ENCODE measurements around the gene FCER1A. TPM values are rescaled to one million over a fixed set of nuclear protein-coding genes. Genes with fewer than 3 reads are reported as not detected.

Gene FCER1A
- total RNA-seq = 10 to 100 TPM in 2 of 4 donors, 1 to 10 TPM in 1, not detected in 1; 4.7 to 21.4 (median 11.9) TPM

DNA sequence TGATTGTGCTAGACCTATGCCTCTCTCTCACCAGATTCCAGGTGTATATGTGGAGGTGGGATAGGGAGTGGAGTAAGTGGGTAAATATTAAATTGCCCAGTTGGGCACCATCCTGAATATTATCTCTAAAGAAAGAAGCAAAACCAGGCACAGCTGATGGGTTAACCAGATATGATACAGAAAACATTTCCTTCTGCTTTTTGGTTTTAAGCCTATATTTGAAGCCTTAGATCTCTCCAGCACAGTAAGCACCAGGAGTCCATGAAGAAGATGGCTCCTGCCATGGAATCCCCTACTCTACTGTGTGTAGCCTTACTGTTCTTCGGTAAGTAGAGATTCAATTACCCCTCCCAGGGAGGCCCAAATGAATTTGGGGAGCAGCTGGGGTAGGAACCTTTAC is at the start of gene FCER1A:
Gene FCER1A, plus strand, starts transcription at position 242 of the 400 bp plus-strand sequence. Its CDS starts 29 bp downstream, at position 271.
- no peak within 1 kb of the TSS for H3K4me3 ChIP-seq
- TF ChIP-seq POLR2A (IDR thresholded peaks at IDR 0.05) = no peak
- TF ChIP-seq, protein P1, sequence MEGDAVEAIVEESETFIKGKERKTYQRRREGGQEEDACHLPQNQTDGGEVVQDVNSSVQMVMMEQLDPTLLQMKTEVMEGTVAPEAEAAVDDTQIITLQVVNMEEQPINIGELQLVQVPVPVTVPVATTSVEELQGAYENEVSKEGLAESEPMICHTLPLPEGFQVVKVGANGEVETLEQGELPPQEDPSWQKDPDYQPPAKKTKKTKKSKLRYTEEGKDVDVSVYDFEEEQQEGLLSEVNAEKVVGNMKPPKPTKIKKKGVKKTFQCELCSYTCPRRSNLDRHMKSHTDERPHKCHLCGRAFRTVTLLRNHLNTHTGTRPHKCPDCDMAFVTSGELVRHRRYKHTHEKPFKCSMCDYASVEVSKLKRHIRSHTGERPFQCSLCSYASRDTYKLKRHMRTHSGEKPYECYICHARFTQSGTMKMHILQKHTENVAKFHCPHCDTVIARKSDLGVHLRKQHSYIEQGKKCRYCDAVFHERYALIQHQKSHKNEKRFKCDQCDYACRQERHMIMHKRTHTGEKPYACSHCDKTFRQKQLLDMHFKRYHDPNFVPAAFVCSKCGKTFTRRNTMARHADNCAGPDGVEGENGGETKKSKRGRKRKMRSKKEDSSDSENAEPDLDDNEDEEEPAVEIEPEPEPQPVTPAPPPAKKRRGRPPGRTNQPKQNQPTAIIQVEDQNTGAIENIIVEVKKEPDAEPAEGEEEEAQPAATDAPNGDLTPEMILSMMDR (IDR thresholded peaks at IDR 0.05) = no peak
- no peaks in the 10 kb centered on the region for H3K27me3 ChIP-seq
- H3K9me3 ChIP-seq = no peaks in the 10 kb centered on the region
- DNase-seq = no peak
- intact Hi-C loops (cut with DNase I) = no loop called here
- no peak within 1 kb of the TSS for H3K27ac ChIP-seq
- H3K4me1 ChIP-seq = no peaks in the 10 kb centered on the region
- H3K36me3 ChIP-seq = no peaks in the 10 kb centered on the region
- 70 to 100% methylated on average over 1 of the region's 1 CpG for WGBS, 2 donors

DNA sequence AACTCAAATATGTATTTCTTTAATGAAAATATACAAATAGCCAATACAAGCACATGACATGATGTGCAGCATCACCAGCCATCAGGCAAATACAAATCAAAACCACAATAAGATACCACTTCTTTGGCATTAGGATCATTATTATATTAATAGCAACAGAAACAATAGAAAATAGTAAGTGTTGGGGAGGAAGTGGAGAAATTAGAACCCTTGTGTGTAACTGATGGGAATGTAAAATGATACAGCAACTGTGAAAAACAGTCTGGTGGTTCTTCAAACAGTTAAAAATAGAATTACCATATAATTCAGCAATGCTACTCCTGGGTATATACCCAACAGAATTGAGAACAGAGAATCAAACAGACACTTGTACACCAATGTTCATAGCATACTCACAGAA is 40.8 kb upstream of the FCER1A start:
- Histone ChIP-seq H3K9me3 (no peaks in the 10 kb centered on the region), H3K4me1 (peaks cover 0 to 17% (median 3%) of the 10 kb centered on the region in 3 donors), H3K27ac (peak overlapping the region in 1 of 4 donors; percentile 35), H3K27me3 (no peaks in the 10 kb centered on the region), H3K36me3 (no peaks in the 10 kb centered on the region), H3K4me3 (no peak overlapping the region)
- TF ChIP-seq, protein P1 (IDR thresholded peaks at IDR 0.05) = no peak
- TF ChIP-seq POLR2A (IDR thresholded peaks at IDR 0.05) = no peak
- DNase-seq = no peak
- intact Hi-C loops (cut with DNase I) = no loop called here

DNA sequence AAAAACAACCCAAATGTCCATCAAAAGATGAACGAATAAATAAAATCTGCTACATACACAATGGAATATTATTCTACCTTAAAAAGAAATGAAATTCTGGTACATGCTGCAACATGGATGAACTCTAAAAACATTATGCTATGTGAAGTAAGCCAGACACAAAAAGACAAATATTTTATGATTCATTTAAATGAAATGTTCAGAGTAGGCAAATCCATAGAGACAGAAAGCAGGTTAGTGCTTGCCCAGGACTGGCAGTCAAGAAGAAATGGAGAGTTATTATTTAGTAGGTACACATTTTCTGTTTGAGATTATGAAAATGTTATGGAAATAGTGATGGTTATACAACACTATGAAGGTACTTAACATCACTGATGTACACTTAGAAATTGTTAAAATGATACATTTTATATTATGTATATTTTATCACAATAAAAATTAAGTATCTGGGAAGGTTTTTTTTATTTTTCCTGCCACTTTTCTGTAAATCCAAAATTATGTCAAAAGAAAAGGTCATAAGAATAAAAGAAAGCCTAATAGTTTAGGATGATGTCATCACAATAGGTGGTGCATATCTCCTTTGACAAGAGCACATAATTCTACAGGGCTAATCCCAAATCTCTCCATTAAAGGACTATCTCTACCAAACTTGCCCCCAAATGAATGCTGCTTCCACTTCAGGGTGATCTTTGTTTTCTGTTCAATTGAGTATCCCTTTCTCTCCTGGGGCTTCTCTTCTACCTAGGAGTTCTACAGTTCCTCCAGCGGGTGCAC is 40.2 kb upstream of the FCER1A start:
- no peak for DNase-seq
- 65 to 74% methylated on average over 2 of the region's 2 CpGs for whole genome bisulfite sequencing, 2 donors
- Histone ChIP-seq H3K36me3 (no peaks in the 10 kb centered on the region), H3K9me3 (no peaks in the 10 kb centered on the region), H3K27ac (peak overlapping the region in 3 of 4 donors; percentile 14 to 50 (median 35)), H3K27me3 (no peaks in the 10 kb centered on the region), H3K4me1 (peaks cover 0 to 17% (median 3%) of the 10 kb centered on the region in 3 donors), H3K4me3 (no peak overlapping the region)
- intact Hi-C loops (cut with DNase I) = no loop called here
- TF ChIP-seq, protein P1 (IDR thresholded peaks at IDR 0.05) = no peak
- TF ChIP-seq POLR2A (IDR thresholded peaks at IDR 0.05) = no peak

DNA sequence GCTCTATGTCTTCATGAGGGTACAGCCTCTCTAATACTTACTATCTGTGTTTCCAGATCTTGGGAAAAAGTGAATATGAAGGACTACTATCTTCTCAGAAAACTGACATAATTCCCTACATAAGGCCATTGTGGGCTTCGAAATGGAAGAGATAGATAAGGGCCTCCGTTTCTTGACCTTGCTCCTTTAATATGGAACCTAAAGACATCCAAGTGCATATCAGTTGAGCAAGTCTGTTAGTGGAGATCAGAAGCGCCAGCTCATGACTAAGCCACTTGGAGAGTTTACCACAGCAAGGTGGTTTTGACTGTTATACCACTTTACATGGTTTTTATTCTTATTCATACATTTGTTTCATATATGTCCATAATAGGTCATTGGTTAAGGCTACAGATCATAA is 35.3 kb upstream of the FCER1A start:
- intact Hi-C loops (cut with DNase I) = no loop called here
- 65 to 89% methylated on average over 3 of the region's 3 CpGs for WGBS, 2 donors

DNA sequence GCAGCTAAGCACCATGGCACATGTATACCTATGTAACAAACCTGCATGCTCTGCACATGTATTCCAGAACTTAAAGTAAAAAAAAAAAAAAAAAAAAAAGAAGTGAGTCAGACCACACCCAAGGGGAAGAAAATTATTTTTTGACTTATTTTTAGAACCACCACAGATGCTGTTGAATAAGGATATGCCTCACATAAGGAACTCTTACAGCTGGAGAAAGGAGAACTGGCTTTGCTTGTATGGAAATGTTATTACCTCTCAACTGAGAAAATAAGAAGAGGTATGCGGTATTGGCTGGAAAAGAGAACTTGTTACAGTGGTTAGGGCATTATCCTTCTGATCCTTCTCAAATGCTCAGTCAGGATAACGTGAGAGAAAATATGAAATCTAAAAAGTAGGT is 27.5 kb upstream of the FCER1A start:
- H3K36me3 ChIP-seq = no peaks in the 10 kb centered on the region
- no peak for DNase-seq
- no peaks in the 10 kb centered on the region for H3K9me3 ChIP-seq
- H3K4me3 ChIP-seq = no peak overlapping the region
- intact Hi-C loops (cut with DNase I) = no loop called here
- WGBS, 2 donors = 77 to 85% methylated on average over 2 of the region's 2 CpGs
- no peaks in the 10 kb centered on the region for H3K4me1 ChIP-seq
- TF ChIP-seq, protein P1 (IDR thresholded peaks at IDR 0.05) = no peak
- TF ChIP-seq POLR2A (IDR thresholded peaks at IDR 0.05) = no peak
- no peak overlapping the region for H3K27ac ChIP-seq
- no peaks in the 10 kb centered on the region for H3K27me3 ChIP-seq

More for the DNA sequence above, 35.3 kb upstream of the FCER1A start:
- H3K4me1 ChIP-seq = peaks cover 0 to 9% (median 3%) of the 10 kb centered on the region in 3 donors
- H3K9me3 ChIP-seq = no peaks in the 10 kb centered on the region
- DNase-seq = no peak
- H3K27ac ChIP-seq = no peak overlapping the region
- H3K27me3 ChIP-seq = no peaks in the 10 kb centered on the region
- no peak overlapping the region for H3K4me3 ChIP-seq
- TF ChIP-seq, protein P1 (IDR thresholded peaks at IDR 0.05) = no peak
- TF ChIP-seq POLR2A (IDR thresholded peaks at IDR 0.05) = no peak
- H3K36me3 ChIP-seq = no peaks in the 10 kb centered on the region
